BE2C (cell line): Measurements from ENCODE around the gene MFSD1.

Source experiments
- DNase-seq: peaks from one replicate; pipeline ENCODE4 v3.0.0-alpha.2; 2020
- H3K27me3 ChIP-seq: fragments of 250-450 bp; sonication (Bioruptor Pico); 2 replicates; pipeline ENCODE4 v1.5.1; 2020; ENCODE audit warnings: mild to moderate bottlenecking
- H3K36me3 ChIP-seq: fragments of 250-450 bp; sonication (Bioruptor Pico); 2 replicates; pipeline ENCODE4 v1.5.1; 2020; ENCODE audit warnings: mild to moderate bottlenecking
- H3K4me1 ChIP-seq: fragments of 250-450 bp; sonication (Bioruptor Pico); 2 replicates; pipeline ENCODE4 v1.5.1; 2020
- H3K4me3 ChIP-seq: 2 replicates; pipeline ENCODE4 v1.5.1; 2011; ENCODE audit warnings: low read depth, low read length
- H3K9me3 ChIP-seq: fragments of 250-450 bp; sonication (Bioruptor Pico); 2 replicates; pipeline ENCODE4 v1.5.1; 2020
- CTCF ChIP-seq: IDR thresholded peaks from 2 replicates; pipeline ENCODE4 v1.5.1; 2012; ENCODE audit warnings: mild to moderate bottlenecking, low read depth, low read length

MFSD1 gene

GRCh38 chr3:158809642-158810041, 7.8 kb downstream of the MFSD1 start:
- no peaks in the 10 kb centered on the region for H3K4me1 ChIP-seq
- H3K36me3 ChIP-seq, result no peaks in the 10 kb centered on the region; the same call in none of the 2 replicates
- TF ChIP-seq CTCF, result no peak
- H3K9me3 ChIP-seq, result no peaks in the 10 kb centered on the region
- no peak for DNase-seq
- H3K4me3 ChIP-seq, result no peak overlapping the region
- no peaks in the 10 kb centered on the region for H3K27me3 ChIP-seq

GRCh38 chr3:158810823-158811724, 9.2 kb downstream of the MFSD1 start:
- no peak for TF ChIP-seq CTCF
- Histone ChIP-seq H3K4me1 (no peaks in the 10 kb centered on the region), H3K9me3 (no peaks in the 10 kb centered on the region), H3K27me3 (no peaks in the 10 kb centered on the region), H3K4me3 (no peak overlapping the region), H3K36me3 (peaks cover 4% of the 10 kb centered on the region)
- no peak for DNase-seq

GRCh38 chr3:158819282-158819681, 17.4 kb downstream of the MFSD1 start:
- no peak overlapping the region for H3K4me3 ChIP-seq
- TF ChIP-seq CTCF, result no peak
- no peak for DNase-seq
- H3K36me3 ChIP-seq, result peaks cover 15% of the 10 kb centered on the region
- H3K27me3 ChIP-seq, result no peaks in the 10 kb centered on the region
- peaks cover 2% of the 10 kb centered on the region; the same call in 1 of the 2 replicates for H3K4me1 ChIP-seq
- no peaks in the 10 kb centered on the region for H3K9me3 ChIP-seq

GRCh38 chr3:158820521-158820920, 18.7 kb downstream of the MFSD1 start:
- Histone ChIP-seq H3K9me3 (no peaks in the 10 kb centered on the region), H3K4me3 (no peak overlapping the region), H3K36me3 (peaks cover 12% of the 10 kb centered on the region), H3K4me1 (peaks cover 2% of the 10 kb centered on the region; the same call in 1 of the 2 replicates), H3K27me3 (no peaks in the 10 kb centered on the region)
- DNase-seq, result no peak
- TF ChIP-seq CTCF, result no peak

GRCh38 chr3:158821847-158822246, 20.0 kb downstream of the MFSD1 start:
- H3K4me1 ChIP-seq, result peaks cover 2% of the 10 kb centered on the region; the same call in 1 of the 2 replicates
- H3K9me3 ChIP-seq, result no peaks in the 10 kb centered on the region
- H3K4me3 ChIP-seq, result no peak overlapping the region
- DNase-seq, result no peak
- H3K36me3 ChIP-seq, result peaks cover 12% of the 10 kb centered on the region
- 0 out of 2 replicates have a peak, but pooled peaks have one; percentile 7 for TF ChIP-seq CTCF
- no peaks in the 10 kb centered on the region for H3K27me3 ChIP-seq

GRCh38 chr3:158823426-158823825, 21.6 kb downstream of the MFSD1 start:
- Histone ChIP-seq H3K4me1 (peaks cover 2% of the 10 kb centered on the region; the same call in 1 of the 2 replicates), H3K4me3 (no peak overlapping the region), H3K36me3 (peaks cover 12% of the 10 kb centered on the region), H3K9me3 (no peaks in the 10 kb centered on the region), H3K27me3 (no peaks in the 10 kb centered on the region)
- no peak for DNase-seq
- no peak for TF ChIP-seq CTCF
